ENCODE data around the gene MUSK. TPM values are rescaled to one million over a fixed set of nuclear protein-coding genes. Genes with fewer than 3 reads are reported as not detected.
A peak's percentile ranks its signal among the peaks of the same experiment; 100 is the strongest.

The MUSK gene
- total and polyA plus RNA-seq, 2 of the 4 experiments (the other 2 are of a cell fraction), result 0.07 to 0.18 TPM

GRCh38 chr9:110731437-110732028, 62.9 kb downstream of the MUSK start:
- ATAC-seq (ENCODE audit: low read depth), result no peak
- no CpG with 5 or more reads among the region's 2 CpGs for WGBS, 2 experiments (ENCODE audit: extremely low coverage in 2 of 2, insufficient read length in 1 of 2)

More at GRCh38 chr9:110731437-110732028, 62.9 kb downstream of the MUSK start:
- DNase-seq, result no peak
- Histone ChIP-seq H3K4me2 (ENCODE audit: low read depth, low read length) (no peak overlapping the region), H3K9me1 (ENCODE audit: insufficient read depth, low read length) (no peaks in the 10 kb centered on the region), H3K27me3 (ENCODE audit: control insufficient read depth, insufficient read depth, low read length) (no peaks in the 10 kb centered on the region), H4K20me1 (ENCODE audit: insufficient read depth, low read length) (no peaks in the 10 kb centered on the region), H4K91ac (ENCODE audit: insufficient read depth, low read depth, low read length) (no peak overlapping the region), H3K23ac (ENCODE audit: low read depth, low read length) (0 out of 2 replicates have a peak overlapping the region, but pooled peaks have one; percentile 8), H3K14ac (replicated peaks; ENCODE audit: low read depth, low read length) (no peak overlapping the region), H3K4me3 (ENCODE audit: insufficient read depth, low read depth, low read length) (no peak overlapping the region), H3K27ac (ENCODE audit: insufficient read depth, low read length) (no peak overlapping the region), H3K9me3 (ENCODE audit: control insufficient read depth, insufficient read depth, low read length) (peaks cover 5% of the 10 kb centered on the region), H3K9ac (ENCODE audit: low read depth, low read length) (no peak overlapping the region), H2BK120ac (ENCODE audit: low read depth, low read length) (peak overlapping the region; percentile 16; the same call in 1 of the 2 replicates), H3K4ac (ENCODE audit: low read depth, low read length) (peak overlapping the region; percentile 25; the same call in 1 of the 2 replicates), H2AK9ac (replicated peaks; ENCODE audit: low read depth, low read length, poor library complexity) (no peak overlapping the region), H2AK5ac (ENCODE audit: low read depth, low read length) (no peak overlapping the region), H3K56ac (ENCODE audit: extremely low read depth, insufficient read depth, low read length) (no peak overlapping the region), H4K5ac (ENCODE audit: low read depth, low read length) (no peak overlapping the region), H2AFZ (replicated peaks; ENCODE audit: low read length, poor library complexity) (no peak overlapping the region), H3K4me1 (ENCODE audit: control insufficient read depth, insufficient read depth, low read length) (no peaks in the 10 kb centered on the region), H4K8ac (ENCODE audit: low read depth in 2 of 2, low read length in 2 of 2) (no peak overlapping the region), H2BK5ac (ENCODE audit: low read depth, low read length, poor library complexity, severe bottlenecking) (no peak overlapping the region), H2BK15ac (ENCODE audit: low read depth, low read length) (peak overlapping the region; percentile 36; the same call in 1 of the 3 replicates), H3K36me3 (ENCODE audit: control insufficient read depth, insufficient read depth, low read length) (no peaks in the 10 kb centered on the region), H3K18ac (ENCODE audit: low read depth, low read length) (no peak overlapping the region), H3K79me1 (ENCODE audit: low read depth in 1 of 2, low read length in 2 of 2) (no peaks in the 10 kb centered on the region), H2BK20ac (ENCODE audit: low read depth, low read length) (no peak overlapping the region)
- ChIA-PET CTCF (no interaction called here), POLR2A (ENCODE audit: unreplicated experiment) (no interaction called here)
- dilution Hi-C loops (cut with HindIII; ENCODE audit: low sequenced_read_pairs, unreplicated experiment), result no loop called here
- intact Hi-C loops (cut with micrococcal nuclease), result no loop called here
- in situ Hi-C loops (cut with MboI; ENCODE audit: low sequenced_read_pairs), result no loop called here
- no TSS peak for BruUV-seq (replicated peaks)
- TF ChIP-seq CEBPB (IDR thresholded peaks at IDR 0.05; ENCODE audit: low read depth, low read length) (peak; percentile 57), BHLHE40 (IDR thresholded peaks at IDR 0.05; ENCODE audit: low read depth, low read length) (no peak), NFE2L2 (IDR thresholded peaks at IDR 0.05; ENCODE audit: low read depth, low read length) (no peak), MXI1 (IDR thresholded peaks at IDR 0.05; ENCODE audit: borderline replicate concordance, low read depth, low read length) (no peak)

All from IMR-90 (cell line).